ENCODE measurements around the gene GTF2H4. TPM values are rescaled to one million over a fixed set of nuclear protein-coding genes. Genes with fewer than 3 reads are reported as not detected.
"Not testable (repeated sequence)": the region's sequence is repeated elsewhere in the genome, so short reads cannot be mapped to it uniquely, and the experiment has no call there.

GTF2H4 gene
- total RNA-seq, 2 experiments from 2014 or later, result 44.5 to 46.4 TPM

- H3K27ac Mint-ChIP-seq, result no peak overlapping the region
- peaks cover 2% of the 10 kb centered on the region for H3K36me3 Mint-ChIP-seq
- H3K4me3 Mint-ChIP-seq, result no peak overlapping the region
These were observed 9.2 kb upstream of the GTF2H4 start for GRCh38 chr6:30898750-30899360.

DNA sequence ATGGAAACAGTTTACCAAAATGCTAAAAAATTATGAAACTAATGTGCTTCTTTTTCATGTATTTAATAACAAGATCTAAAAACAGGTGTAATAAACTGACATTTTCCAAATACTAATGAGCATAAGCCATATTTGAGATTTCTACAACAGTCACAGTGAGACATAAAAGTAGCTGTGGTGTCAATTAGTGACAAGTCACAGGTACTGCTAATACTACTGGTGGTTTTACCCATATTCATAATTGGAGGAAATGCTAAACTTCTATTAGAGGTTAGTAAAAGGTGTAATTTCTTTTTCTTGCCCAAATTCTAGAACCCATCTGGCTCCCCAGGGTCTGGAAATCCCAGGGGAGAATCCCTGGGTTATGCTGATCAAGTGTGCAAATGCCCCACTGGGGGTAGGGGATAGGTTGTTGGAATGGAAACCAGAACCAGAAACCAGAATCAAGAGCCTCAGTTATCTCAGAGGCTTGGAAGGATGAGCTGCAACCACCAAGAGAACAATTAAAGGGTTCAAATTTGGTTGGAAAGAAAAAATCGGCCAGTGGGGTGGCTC is 7.1 kb upstream of the GTF2H4 start:
- Mint-ChIP-seq H3K4me3 (no peak overlapping the region), H3K27ac (no peak overlapping the region), H3K36me3 (peaks cover 2% of the 10 kb centered on the region), H3K27me3 (no peaks in the 10 kb centered on the region), H3K4me1 (peaks cover 17% of the 10 kb centered on the region), H3K9me3 (no peaks in the 10 kb centered on the region)
- no peak for DNase-seq

More at GRCh38 chr6:30898750-30899360, 9.2 kb upstream of the GTF2H4 start:
- H3K27me3 Mint-ChIP-seq, result no peaks in the 10 kb centered on the region
- peaks cover 17% of the 10 kb centered on the region for H3K4me1 Mint-ChIP-seq
- DNase-seq, result no peak
- H3K9me3 Mint-ChIP-seq, result no peaks in the 10 kb centered on the region

DNA sequence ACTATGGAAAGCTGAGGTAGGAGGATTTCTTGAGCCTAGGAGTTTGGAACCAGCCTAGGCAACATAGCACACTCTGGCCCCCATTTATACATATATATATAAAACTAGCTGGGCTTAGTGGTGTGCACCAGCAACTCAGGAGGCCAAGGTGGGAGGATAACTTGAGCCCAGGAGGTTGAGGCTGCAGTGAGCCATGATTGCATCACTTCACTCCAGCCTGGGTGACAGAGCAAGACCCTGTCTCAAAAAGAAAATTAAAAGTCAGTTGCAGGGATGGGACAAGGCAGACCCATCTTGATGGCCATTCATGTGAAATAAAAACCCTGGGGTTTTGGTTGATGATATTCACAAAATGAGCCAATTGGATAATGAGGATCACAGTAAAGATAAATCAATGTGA is 6.6 kb upstream of the GTF2H4 start:
- no peak overlapping the region for H3K4me3 Mint-ChIP-seq
- H3K9me3 Mint-ChIP-seq, result no peaks in the 10 kb centered on the region
- peaks cover 2% of the 10 kb centered on the region for H3K36me3 Mint-ChIP-seq
- no peak overlapping the region for H3K27ac Mint-ChIP-seq
- no peaks in the 10 kb centered on the region for H3K27me3 Mint-ChIP-seq
- H3K4me1 Mint-ChIP-seq, result peaks cover 17% of the 10 kb centered on the region
- no peak for DNase-seq

DNA sequence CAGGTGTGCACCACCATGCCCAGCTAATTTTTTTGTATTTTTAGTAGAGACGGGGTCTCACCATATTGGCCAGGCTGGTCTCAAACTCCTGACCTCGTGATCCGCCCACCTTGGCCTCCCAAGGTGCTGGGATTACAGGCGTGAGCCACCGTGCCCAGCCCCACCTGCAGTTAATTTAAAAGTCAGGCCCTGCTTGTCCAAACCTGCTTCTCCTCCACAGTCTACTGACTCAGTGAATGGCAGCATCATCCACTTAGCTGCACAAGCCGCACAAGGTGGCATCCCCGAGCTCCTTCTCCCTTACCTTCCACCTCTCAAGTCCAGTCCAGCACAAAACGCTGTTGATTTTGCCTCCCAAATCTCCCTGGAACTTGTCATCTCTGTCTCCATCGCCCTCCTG is 5.8 kb upstream of the GTF2H4 start:
- H3K4me3 Mint-ChIP-seq, H3K9me3 Mint-ChIP-seq, H3K36me3 Mint-ChIP-seq, H3K27me3 Mint-ChIP-seq, H3K27ac Mint-ChIP-seq, DNase-seq: not testable (repeated sequence)
- H3K4me1 Mint-ChIP-seq, result peaks cover 17% of the 10 kb centered on the region

GRCh38 chr6:30902709-30903108 is 5.3 kb upstream of the GTF2H4 start:
- Mint-ChIP-seq H3K9me3 (no peaks in the 10 kb centered on the region), H3K36me3 (peaks cover 2% of the 10 kb centered on the region), H3K27ac (no peak overlapping the region), H3K4me1 (peaks cover 17% of the 10 kb centered on the region), H3K4me3 (no peak overlapping the region), H3K27me3 (no peaks in the 10 kb centered on the region)
- DNase-seq, result no peak

GRCh38 chr6:30903236-30903635 is 4.8 kb upstream of the GTF2H4 start:
- H3K4me1 Mint-ChIP-seq, result peaks cover 17% of the 10 kb centered on the region
- no peaks in the 10 kb centered on the region for H3K9me3 Mint-ChIP-seq
- no peaks in the 10 kb centered on the region for H3K27me3 Mint-ChIP-seq
- no peak overlapping the region for H3K4me3 Mint-ChIP-seq
- no peak for DNase-seq
- H3K27ac Mint-ChIP-seq, result no peak overlapping the region
- H3K36me3 Mint-ChIP-seq, result peaks cover 2% of the 10 kb centered on the region

GRCh38 chr6:30907290-30907757 is 683 bp upstream of the GTF2H4 start:
- peaks cover 18% of the 10 kb centered on the region for H3K36me3 Mint-ChIP-seq
- peaks cover 20% of the 10 kb centered on the region for H3K4me1 Mint-ChIP-seq
- not testable (repeated sequence) for H3K27me3 Mint-ChIP-seq, DNase-seq, H3K9me3 Mint-ChIP-seq
- H3K4me3 Mint-ChIP-seq, result peak overlapping the region; percentile 96
- H3K27ac Mint-ChIP-seq, result peak overlapping the region; percentile 30

DNA sequence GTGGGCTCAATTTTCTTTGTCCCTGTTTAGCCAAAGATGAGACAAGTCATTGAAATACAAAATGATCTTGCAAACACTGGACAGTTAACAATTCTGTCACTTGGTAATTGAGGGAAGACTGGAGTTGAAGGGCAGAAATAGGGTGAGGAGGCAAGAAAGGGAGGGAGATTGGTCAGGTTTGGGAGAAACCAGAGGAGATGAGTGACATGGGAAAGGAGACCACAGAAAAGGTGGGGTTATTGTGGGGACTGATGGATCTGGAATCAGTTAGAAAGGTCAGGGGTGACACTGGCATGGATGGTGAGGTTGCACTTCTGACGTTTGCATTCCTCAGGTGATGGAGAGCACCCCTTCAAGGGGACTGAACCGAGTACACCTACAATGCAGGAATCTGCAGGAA is 693 bp downstream of the GTF2H4 start:
- H3K4me3 Mint-ChIP-seq, result peak overlapping the region; percentile 96
- H3K36me3 Mint-ChIP-seq, result peaks cover 27% of the 10 kb centered on the region
- H3K27ac Mint-ChIP-seq, result peak overlapping the region; percentile 83
- H3K27me3 Mint-ChIP-seq, result no peaks in the 10 kb centered on the region
- H3K4me1 Mint-ChIP-seq, result peaks cover 21% of the 10 kb centered on the region
- H3K9me3 Mint-ChIP-seq, result no peaks in the 10 kb centered on the region
- DNase-seq, result no peak

DNA sequence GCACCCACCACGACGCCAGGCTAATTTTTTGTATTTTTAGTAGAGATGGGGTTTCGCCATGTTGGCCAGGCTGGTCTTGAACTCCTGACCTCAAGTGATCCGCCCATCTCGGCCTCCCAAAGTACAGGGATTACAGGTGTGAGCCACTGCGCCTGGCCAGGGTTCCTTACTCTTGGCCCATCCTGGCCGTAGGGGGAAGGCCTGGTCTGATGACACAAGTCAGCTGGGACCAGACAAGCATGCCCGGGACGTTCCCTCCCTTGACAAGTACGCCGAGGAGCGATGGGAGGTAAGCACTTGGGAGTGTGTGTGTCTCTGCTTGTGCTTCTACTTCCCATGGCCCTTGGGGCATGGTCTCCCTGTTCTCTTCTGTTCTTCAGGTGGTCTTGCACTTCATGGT is 2.5 kb downstream of the GTF2H4 start:
- H3K27me3 Mint-ChIP-seq, H3K9me3 Mint-ChIP-seq, H3K27ac Mint-ChIP-seq, DNase-seq, H3K4me3 Mint-ChIP-seq: not testable (repeated sequence)
- Mint-ChIP-seq H3K4me1 (peaks cover 29% of the 10 kb centered on the region), H3K36me3 (peaks cover 32% of the 10 kb centered on the region)

DNA sequence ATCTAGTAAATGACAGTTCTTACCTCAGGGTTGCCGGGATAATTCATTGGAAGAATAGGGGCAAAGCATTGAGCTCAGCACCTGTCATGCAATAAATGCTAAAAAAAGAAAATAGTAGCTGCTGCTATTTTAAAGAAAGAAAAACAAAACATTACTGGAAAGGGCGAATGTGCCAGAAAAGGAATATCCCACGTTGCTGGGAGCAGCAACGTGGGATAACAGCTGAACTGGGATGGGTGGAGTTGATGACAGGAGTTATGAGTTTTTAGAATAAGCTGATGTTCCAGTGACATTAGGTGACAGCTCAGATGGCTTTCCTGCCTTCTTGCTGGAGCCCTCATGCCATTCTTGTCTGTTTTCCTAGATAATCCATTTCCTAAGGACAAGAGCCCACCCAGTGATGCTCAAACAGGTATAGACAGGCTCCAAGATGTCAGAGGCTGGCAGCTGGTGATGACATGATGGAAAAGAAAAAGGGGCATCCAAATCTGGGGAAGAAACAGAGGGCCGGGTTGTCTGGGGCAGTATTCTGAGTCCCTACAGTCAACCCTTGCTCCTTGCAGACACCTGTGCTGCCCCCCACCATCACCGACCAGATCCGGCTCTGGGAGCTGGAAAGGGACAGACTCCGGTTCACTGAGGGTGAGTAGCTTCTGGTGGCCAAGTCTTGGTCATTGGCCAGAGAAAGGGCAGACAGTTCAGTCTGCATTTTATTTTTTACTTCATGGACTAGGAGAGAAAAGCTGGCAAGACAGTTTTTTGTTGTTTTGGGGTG is 4.9 kb downstream of the GTF2H4 start:
- no peak for DNase-seq
- no peaks in the 10 kb centered on the region for H3K27me3 Mint-ChIP-seq
- peaks cover 47% of the 10 kb centered on the region for H3K36me3 Mint-ChIP-seq
- H3K9me3 Mint-ChIP-seq, result no peaks in the 10 kb centered on the region
- peaks cover 44% of the 10 kb centered on the region for H3K4me1 Mint-ChIP-seq
- H3K27ac Mint-ChIP-seq, result peak overlapping the region; percentile 34
- H3K4me3 Mint-ChIP-seq, result peak overlapping the region; percentile 94

DNA sequence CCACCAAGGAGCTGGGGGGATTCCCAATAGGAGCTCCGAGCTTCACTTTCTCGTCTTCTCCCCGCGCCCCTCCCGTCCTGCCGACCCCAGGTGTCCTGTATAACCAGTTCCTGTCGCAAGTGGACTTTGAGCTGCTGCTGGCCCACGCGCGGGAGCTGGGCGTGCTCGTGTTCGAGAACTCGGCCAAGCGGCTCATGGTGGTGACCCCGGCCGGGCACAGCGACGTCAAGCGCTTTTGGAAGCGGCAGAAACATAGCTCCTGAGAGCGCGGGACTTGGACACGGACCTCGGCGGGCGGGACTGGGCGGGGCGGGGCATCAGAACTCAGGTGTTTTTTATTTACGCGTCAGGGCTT is 5.7 kb downstream of the GTF2H4 start:
- peak overlapping the region; percentile 94 for H3K27ac Mint-ChIP-seq
- no peaks in the 10 kb centered on the region for H3K27me3 Mint-ChIP-seq
- H3K36me3 Mint-ChIP-seq, result peaks cover 45% of the 10 kb centered on the region
- no peak for DNase-seq
- no peaks in the 10 kb centered on the region for H3K9me3 Mint-ChIP-seq
- peaks cover 40% of the 10 kb centered on the region for H3K4me1 Mint-ChIP-seq
- H3K4me3 Mint-ChIP-seq, result peak overlapping the region; percentile 94

DNA sequence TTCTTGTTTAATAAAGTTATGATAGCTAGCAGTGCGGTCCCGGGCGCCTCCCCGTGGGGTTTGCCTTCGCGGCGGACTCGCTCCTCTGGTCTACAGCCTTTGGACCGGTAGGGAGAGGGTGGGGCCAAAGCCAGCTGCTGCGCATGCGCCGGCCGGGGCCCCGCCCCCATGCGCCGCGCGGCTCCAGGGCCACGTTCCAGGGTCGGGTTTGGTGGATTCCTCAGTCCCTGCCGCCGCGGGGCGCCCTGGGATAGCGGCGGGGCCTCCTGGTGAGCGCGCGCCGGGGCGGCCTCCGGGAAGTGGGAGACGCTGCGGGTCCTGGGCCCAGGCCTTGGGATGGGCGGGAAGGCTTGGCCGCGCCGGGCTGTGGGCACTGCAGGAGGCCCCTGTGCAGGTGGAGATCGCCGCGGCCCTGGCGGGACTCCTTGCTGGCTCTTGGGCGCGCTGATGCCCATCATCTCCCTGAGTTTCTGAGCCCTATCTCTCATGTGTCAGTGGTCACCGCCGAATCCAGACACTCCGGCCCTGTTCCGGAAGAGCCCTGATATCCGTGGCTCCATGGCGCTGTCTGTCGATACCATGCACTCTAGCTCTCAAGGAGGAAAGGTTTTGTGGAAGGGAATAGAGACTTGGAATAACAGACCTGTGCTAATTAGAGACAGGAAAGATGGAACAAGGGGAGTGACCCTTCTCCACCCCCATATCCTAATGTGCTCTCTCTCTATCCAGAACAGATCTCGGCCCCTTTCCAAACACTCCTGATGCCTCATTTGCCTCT is 6.3 kb downstream of the GTF2H4 start, which contains the start of gene VARS2:
Gene VARS2, plus strand, starts transcription at position 163 of the 778 bp plus-strand sequence. Its CDS starts 599 bp downstream, at position 762.
- Mint-ChIP-seq H3K4me1 (peaks cover 34% of the 10 kb centered on the region), H3K4me3 (peak within 1 kb of the TSS; percentile 94), H3K27ac (peak within 1 kb of the TSS; percentile 94), H3K36me3 (peaks cover 46% of the 10 kb centered on the region), H3K27me3 (no peaks in the 10 kb centered on the region), H3K9me3 (no peaks in the 10 kb centered on the region)
- peak; percentile 91 for DNase-seq

GRCh38 chr6:30914854-30915590 is 7.0 kb downstream of the GTF2H4 start:
- H3K27ac Mint-ChIP-seq, result peak overlapping the region; percentile 94
- no peak for DNase-seq
- H3K4me1 Mint-ChIP-seq, result peaks cover 30% of the 10 kb centered on the region
- H3K4me3 Mint-ChIP-seq, result peak overlapping the region; percentile 94
- peaks cover 48% of the 10 kb centered on the region for H3K36me3 Mint-ChIP-seq
- no peaks in the 10 kb centered on the region for H3K27me3 Mint-ChIP-seq
- no peaks in the 10 kb centered on the region for H3K9me3 Mint-ChIP-seq

DNA sequence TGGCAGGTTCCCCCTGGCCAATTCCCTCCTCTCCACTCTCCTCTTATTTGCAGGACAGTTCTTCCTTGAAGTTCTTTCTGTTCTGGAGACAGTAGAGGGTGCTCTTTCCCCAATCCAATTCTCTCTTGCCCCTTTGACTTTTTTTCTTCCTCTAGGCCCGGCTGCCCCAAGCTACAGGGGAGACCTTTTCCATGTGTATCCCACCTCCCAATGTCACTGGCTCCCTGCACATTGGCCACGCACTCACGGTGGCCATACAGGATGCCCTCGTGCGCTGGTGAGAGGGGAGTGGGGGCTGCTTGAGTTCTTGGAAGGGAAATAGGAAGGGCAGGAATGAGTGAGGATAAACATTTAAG is 7.6 kb downstream of the GTF2H4 start:
- Mint-ChIP-seq H3K27ac (peak overlapping the region; percentile 94), H3K27me3 (no peaks in the 10 kb centered on the region), H3K4me3 (peak overlapping the region; percentile 94), H3K9me3 (no peaks in the 10 kb centered on the region), H3K36me3 (peaks cover 48% of the 10 kb centered on the region), H3K4me1 (peaks cover 30% of the 10 kb centered on the region)
- DNase-seq, result no peak
